ENCODE measurements around the gene ITPRIPL1.

The ITPRIPL1 gene

GRCh38 chr2:96330407-96330806 lies 5.3 kb downstream of the ITPRIPL1 start:
- Histone ChIP-seq H3K36me3 (ENCODE audit: insufficient read depth, low read length) (no peaks in the 10 kb centered on the region), H3K4me1 (ENCODE audit: insufficient read depth, low read length) (0 out of 2 replicates have a peak, but pooled peaks cover 4% of the 10 kb centered on the region), H3K9ac (ENCODE audit: low read depth, low read length) (no peak overlapping the region), H3K9me3 (ENCODE audit: control insufficient read depth, insufficient read depth, low read length) (no peaks in the 10 kb centered on the region)

- Histone ChIP-seq H3K9ac (ENCODE audit: low read depth, low read length) (no peak overlapping the region), H3K36me3 (ENCODE audit: insufficient read depth, low read length) (no peaks in the 10 kb centered on the region), H3K4me1 (ENCODE audit: insufficient read depth, low read length) (peaks cover 5% of the 10 kb centered on the region; the same call in 1 of the 2 replicates), H3K9me3 (ENCODE audit: control insufficient read depth, insufficient read depth, low read length) (no peaks in the 10 kb centered on the region)
These were observed 8.6 kb downstream of the ITPRIPL1 start for GRCh38 chr2:96333708-96334107.

DNA sequence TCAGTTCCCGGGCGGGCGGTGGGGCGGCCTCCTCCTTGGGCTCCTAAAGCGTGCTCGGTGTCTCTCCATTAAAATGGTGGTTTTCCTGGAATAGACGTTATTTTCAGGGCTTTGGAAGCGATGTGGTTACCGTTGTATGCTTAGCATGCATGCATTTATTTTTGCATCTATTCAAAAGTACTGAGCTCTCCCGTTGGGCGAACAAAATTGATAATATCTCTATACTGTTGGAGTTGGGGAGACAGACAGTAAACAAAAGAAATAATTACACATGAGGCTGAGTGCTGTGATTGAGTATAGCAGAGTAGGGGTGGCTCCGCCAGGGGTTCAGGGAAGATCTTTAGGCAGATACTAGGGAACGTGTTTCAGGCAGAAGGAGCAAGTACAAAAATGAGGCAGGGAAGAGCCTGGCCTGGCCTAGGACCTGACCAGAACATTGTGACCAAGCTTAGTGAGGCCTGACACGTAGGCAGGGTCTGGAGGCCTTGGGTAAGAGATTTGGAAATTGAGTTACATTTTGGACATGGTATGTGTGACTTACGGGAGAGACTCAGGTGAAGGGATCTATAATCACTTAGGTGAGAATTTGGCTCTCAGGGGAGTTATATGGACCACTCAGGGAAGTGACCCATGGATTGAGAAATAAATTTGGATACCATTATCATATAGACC lies 11.1 kb downstream of the ITPRIPL1 start:
- H3K4me1 ChIP-seq (ENCODE audit: insufficient read depth, low read length): peaks cover 5% of the 10 kb centered on the region; the same call in 1 of the 2 replicates
- peak overlapping the region; percentile 95 for H3K9ac ChIP-seq (ENCODE audit: low read depth, low read length)
- no peaks in the 10 kb centered on the region for H3K36me3 ChIP-seq (ENCODE audit: insufficient read depth, low read length)
- H3K9me3 ChIP-seq (ENCODE audit: control insufficient read depth, insufficient read depth, low read length): no peaks in the 10 kb centered on the region

DNA sequence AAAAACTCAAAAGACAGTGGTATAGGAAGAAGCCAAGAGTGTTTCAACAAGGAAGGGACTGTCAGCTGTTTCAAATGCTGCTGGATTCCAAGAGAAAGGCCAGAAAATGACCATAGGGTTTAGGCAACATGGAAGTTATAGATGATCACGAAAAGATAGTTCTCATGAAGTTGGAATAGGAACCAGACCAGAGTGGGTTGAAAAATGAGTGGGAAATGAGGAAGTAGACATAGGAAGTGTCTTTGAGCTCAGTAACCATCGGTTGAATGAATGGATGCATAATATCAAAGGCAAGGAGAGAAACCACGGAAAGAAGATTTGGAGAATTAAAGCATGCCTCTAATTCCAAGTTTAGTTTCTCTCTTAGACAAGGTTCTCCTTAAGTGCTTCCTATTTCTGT lies 11.8 kb downstream of the ITPRIPL1 start:
- H3K9ac ChIP-seq (ENCODE audit: low read depth, low read length): peak overlapping the region; percentile 95; the same call in 1 of the 2 replicates
- H3K36me3 ChIP-seq (ENCODE audit: insufficient read depth, low read length): peaks cover 2% of the 10 kb centered on the region; the same call in 1 of the 2 replicates
- H3K4me1 ChIP-seq (ENCODE audit: insufficient read depth, low read length): peaks cover 5% of the 10 kb centered on the region; the same call in 1 of the 2 replicates
- H3K9me3 ChIP-seq (ENCODE audit: control insufficient read depth, insufficient read depth, low read length): no peaks in the 10 kb centered on the region

DNA sequence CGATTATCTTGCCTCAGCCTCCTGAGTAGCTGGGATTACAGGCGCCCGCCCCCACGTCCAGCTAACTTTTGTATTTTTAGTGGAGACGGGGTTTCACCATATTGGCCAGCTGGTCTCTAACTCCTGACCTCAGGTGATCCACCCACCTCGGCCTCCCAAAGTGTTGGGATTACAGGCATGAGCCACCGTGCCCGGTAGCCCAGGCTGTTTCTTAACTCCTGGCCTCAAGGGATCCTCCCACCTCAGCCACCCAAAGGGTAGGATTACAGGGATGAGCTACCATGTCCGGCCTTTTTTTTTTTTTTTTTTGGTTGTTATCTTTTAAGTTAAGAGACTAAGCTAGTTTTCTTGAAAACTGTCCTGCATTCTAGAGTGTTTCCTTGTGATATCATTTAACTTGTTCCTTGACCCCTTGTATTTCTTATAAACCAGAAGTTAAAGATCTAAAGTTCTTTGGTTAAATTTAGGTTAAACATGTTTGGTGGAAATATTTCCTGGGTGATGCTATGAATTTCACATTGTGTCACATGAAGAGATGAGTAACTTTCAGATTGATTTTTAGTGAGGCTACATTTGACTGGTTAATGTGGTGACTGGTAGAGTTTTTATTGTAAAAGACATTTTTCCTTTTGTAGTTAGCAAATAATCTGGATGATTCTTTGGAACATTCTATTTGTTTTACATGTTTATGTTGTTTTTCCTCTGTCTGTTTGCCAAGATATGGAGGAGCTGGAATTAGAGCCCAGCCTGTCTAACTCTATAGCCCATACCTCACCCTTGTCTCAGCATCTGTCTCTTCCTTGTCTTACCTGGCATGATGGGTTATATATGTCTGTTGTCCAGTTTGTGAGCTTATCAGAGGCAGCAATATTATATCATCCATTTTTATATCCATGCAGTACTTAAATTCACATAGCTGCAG lies 15.6 kb downstream of the ITPRIPL1 start:
- Histone ChIP-seq H3K9ac (ENCODE audit: low read depth, low read length) (no peak overlapping the region), H3K36me3 (ENCODE audit: insufficient read depth, low read length) (peaks cover 10% of the 10 kb centered on the region), H3K9me3 (ENCODE audit: control insufficient read depth, insufficient read depth, low read length) (no peaks in the 10 kb centered on the region), H3K4me1 (ENCODE audit: insufficient read depth, low read length) (peaks cover 5% of the 10 kb centered on the region; the same call in 1 of the 2 replicates)

DNA sequence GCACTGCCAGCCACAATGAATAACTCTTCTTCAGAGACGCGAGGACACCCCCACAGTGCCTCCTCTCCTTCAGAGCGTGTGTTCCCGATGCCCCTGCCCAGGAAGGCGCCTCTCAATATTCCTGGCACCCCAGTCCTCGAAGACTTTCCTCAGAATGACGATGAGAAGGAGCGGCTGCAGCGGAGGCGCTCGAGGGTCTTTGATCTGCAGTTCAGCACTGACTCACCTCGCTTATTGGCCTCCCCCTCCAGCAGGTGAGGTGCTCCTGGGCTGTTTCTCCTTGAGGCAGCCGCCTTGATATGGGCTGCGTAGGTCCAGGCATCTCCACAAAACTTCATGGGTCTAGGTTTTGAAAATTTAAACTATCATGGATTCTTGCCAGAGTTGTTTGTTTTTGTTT lies 16.5 kb downstream of the ITPRIPL1 start:
- H3K9me3 ChIP-seq (ENCODE audit: control insufficient read depth, insufficient read depth, low read length): no peaks in the 10 kb centered on the region
- H3K4me1 ChIP-seq (ENCODE audit: insufficient read depth, low read length): peaks cover 5% of the 10 kb centered on the region; the same call in 1 of the 2 replicates
- peaks cover 16% of the 10 kb centered on the region for H3K36me3 ChIP-seq (ENCODE audit: insufficient read depth, low read length)
- H3K9ac ChIP-seq (ENCODE audit: low read depth, low read length): no peak overlapping the region

DNA sequence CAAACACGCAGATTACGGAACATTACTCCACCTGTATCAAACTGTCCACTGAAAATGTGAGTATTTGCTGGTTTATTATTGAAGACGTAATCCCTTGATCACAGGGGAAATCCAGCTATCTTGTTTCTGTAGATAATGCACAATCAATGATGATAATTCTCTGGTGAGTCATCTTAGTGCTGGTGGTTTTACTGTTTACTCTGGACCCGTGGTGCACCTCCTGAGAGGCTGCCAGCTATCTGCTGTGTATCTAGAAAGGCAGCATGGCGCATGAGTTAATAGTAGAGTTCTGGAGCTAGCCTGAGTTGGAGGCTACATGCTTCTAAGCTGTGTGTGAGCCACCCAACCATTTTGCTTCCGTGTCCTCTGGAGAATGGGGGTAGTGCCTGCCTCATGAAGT lies 17.0 kb downstream of the ITPRIPL1 start:
- H3K9me3 ChIP-seq (ENCODE audit: control insufficient read depth, insufficient read depth, low read length): no peaks in the 10 kb centered on the region
- peaks cover 16% of the 10 kb centered on the region for H3K36me3 ChIP-seq (ENCODE audit: insufficient read depth, low read length)
- H3K9ac ChIP-seq (ENCODE audit: low read depth, low read length): no peak overlapping the region
- H3K4me1 ChIP-seq (ENCODE audit: insufficient read depth, low read length): 0 out of 2 replicates have a peak, but pooled peaks cover under 1% of the 10 kb centered on the region

DNA sequence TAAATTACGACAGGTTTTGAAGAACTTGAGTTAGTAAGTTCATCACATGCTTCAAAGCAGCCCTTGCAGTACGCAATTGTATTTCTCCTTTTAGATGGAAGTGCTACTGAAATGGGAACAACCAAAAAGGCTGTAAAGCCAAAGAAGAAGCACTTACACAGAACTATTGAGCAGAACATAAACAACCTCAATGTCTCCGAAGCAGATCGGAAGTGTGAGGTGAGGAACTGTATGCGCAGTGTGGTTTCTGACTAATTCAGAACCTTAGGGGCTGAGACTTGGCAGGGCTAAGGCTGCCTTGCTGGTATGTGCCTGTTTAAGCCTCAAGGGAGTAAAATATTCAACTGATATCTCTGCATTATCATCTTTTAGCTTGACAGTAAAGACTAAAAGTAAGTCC lies 18.9 kb downstream of the ITPRIPL1 start:
- H3K36me3 ChIP-seq (ENCODE audit: insufficient read depth, low read length): peaks cover 16% of the 10 kb centered on the region
- H3K4me1 ChIP-seq (ENCODE audit: insufficient read depth, low read length): no peaks in the 10 kb centered on the region
- no peaks in the 10 kb centered on the region for H3K9me3 ChIP-seq (ENCODE audit: control insufficient read depth, insufficient read depth, low read length)
- no peak overlapping the region for H3K9ac ChIP-seq (ENCODE audit: low read depth, low read length)

- H3K4me1 ChIP-seq (ENCODE audit: insufficient read depth, low read length): no peaks in the 10 kb centered on the region
- H3K9ac ChIP-seq (ENCODE audit: low read depth, low read length): no peak overlapping the region
- H3K9me3 ChIP-seq (ENCODE audit: control insufficient read depth, insufficient read depth, low read length): no peaks in the 10 kb centered on the region
- peaks cover 22% of the 10 kb centered on the region for H3K36me3 ChIP-seq (ENCODE audit: insufficient read depth, low read length)
These were observed 20.3 kb downstream of the ITPRIPL1 start for GRCh38 chr2:96345438-96345837.

DNA sequence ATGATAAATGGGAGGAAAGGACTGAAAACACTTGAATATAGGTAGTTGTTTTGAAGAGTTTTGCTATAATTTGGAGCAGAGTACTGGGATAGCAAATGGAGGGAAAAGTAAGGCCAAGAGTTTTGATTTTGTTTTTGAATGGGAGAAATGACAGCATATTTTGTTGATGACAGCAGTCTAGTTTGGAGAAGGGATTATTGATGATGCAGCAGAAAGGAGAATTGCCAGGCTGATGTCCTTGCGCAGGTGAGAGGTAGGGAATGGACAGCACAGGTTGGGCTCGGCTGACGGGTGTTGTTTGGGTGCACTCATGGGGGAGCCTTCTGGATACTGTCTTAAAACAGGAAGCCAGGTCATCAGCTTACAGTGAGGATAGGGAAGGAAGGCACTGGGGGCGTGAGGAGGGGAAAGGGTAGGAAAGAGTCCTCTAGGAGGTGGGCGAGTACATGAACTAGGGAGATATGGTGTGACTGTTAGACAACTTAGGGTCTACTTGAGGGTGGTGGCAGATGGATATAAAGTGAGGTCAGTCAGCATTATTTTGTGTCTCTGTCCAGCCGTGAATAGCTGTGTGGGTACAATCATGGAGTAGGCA lies 20.8 kb downstream of the ITPRIPL1 start:
- H3K9ac ChIP-seq (ENCODE audit: low read depth, low read length): no peak overlapping the region
- H3K9me3 ChIP-seq (ENCODE audit: control insufficient read depth, insufficient read depth, low read length): no peaks in the 10 kb centered on the region
- H3K4me1 ChIP-seq (ENCODE audit: insufficient read depth, low read length): no peaks in the 10 kb centered on the region
- peaks cover 24% of the 10 kb centered on the region for H3K36me3 ChIP-seq (ENCODE audit: insufficient read depth, low read length)

GRCh38 chr2:96347395-96347794 lies 22.3 kb downstream of the ITPRIPL1 start:
- no peaks in the 10 kb centered on the region for H3K4me1 ChIP-seq (ENCODE audit: insufficient read depth, low read length)
- H3K36me3 ChIP-seq (ENCODE audit: insufficient read depth, low read length): peaks cover 21% of the 10 kb centered on the region

GRCh38 chr2:96353032-96353561 lies 28.0 kb downstream of the ITPRIPL1 start:
- H3K4me1 ChIP-seq (ENCODE audit: insufficient read depth, low read length): no peaks in the 10 kb centered on the region
- no peaks in the 10 kb centered on the region for H3K9me3 ChIP-seq (ENCODE audit: control insufficient read depth, insufficient read depth, low read length)
- H3K9ac ChIP-seq (ENCODE audit: low read depth, low read length): no peak overlapping the region
- peaks cover 30% of the 10 kb centered on the region for H3K36me3 ChIP-seq (ENCODE audit: insufficient read depth, low read length)

More at GRCh38 chr2:96347395-96347794, 22.3 kb downstream of the ITPRIPL1 start:
- H3K9me3 ChIP-seq (ENCODE audit: control insufficient read depth, insufficient read depth, low read length): no peaks in the 10 kb centered on the region
- H3K9ac ChIP-seq (ENCODE audit: low read depth, low read length): no peak overlapping the region

GRCh38 chr2:96353606-96354101 lies 28.5 kb downstream of the ITPRIPL1 start:
- Histone ChIP-seq H3K9ac (ENCODE audit: low read depth, low read length) (no peak overlapping the region), H3K9me3 (ENCODE audit: control insufficient read depth, insufficient read depth, low read length) (no peaks in the 10 kb centered on the region), H3K4me1 (ENCODE audit: insufficient read depth, low read length) (no peaks in the 10 kb centered on the region), H3K36me3 (ENCODE audit: insufficient read depth, low read length) (peaks cover 30% of the 10 kb centered on the region)

DNA sequence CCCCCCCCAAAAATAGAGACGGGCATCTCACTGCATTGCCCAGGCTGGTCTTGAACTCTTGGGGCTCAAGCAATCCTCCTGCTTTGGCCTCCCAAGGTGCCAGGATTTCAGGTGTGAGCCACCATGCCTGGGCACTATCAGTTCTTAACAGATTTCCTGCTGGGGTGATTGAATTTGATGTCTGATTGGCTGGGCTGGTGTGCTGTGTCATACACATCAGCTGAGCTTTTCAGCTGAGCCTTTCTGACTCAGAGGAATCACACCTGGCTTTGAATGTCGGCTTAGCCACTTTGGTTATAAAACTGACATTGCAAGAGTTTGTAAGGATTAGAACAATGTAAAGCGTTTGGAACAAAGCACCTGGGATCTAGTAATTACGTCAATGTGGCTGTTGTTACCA lies 29.4 kb downstream of the ITPRIPL1 start:
- no peak overlapping the region for H3K9ac ChIP-seq (ENCODE audit: low read depth, low read length)
- H3K4me1 ChIP-seq (ENCODE audit: insufficient read depth, low read length): no peaks in the 10 kb centered on the region
- H3K36me3 ChIP-seq (ENCODE audit: insufficient read depth, low read length): peaks cover 32% of the 10 kb centered on the region

More for the DNA sequence above, 29.4 kb downstream of the ITPRIPL1 start:
- H3K9me3 ChIP-seq (ENCODE audit: control insufficient read depth, insufficient read depth, low read length): no peaks in the 10 kb centered on the region

All from ES-I3 (cell line).